GM23248 (cell line): ENCODE measurements around the gene MN1.

Experiments
- EZH2 ChIP-seq: fragments of 200-600 bp; sonication (generic); IDR thresholded peaks from 2 replicates; pipeline ENCODE4 v1.6.1; 2018; ENCODE audit warnings: antibody characterized with exemption, mild to moderate bottlenecking; ENCODE audit not compliant: insufficient read depth, poor library complexity, severe bottlenecking
- EZH2phosphoT487 ChIP-seq: fragments of 200-600 bp; sonication (generic); IDR thresholded peaks from 2 replicates; pipeline ENCODE4 v1.6.1; 2018; ENCODE audit warnings: antibody characterized with exemption, moderate library complexity, mild to moderate bottlenecking, low read depth; ENCODE audit not compliant: insufficient read depth

DNA sequence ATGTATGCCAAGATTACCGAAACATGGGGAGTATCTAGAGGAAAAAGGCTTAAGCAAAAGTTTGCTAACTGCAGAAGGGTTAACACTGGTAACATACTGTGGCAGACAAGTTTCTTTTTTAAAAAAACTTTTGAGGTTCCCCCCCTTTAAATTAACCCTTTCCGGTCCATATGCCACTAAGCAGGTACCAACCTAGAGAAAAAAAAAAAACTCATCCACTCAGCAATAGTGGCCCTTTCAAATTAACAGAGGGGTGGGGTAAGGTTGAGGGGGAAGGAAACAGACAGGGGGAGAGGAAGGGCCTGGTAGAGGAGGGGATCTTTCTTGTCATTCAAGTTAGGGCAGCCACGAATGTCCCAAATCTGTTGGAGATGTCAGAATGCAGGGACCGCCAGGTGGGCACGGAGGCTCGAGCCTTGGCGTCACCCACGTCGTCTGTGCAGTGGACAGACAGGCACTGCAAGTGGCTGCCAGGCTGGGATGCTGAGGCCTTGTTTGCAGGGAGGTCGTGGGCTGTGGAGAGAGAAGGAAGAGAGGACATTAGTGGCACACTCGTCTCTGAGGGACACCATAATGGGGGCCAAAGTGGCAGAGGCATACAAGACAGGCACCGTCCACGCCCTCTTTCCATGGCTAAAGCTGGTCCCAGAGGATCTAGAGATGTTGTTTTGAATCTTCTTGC is 50.8 kb downstream of the MN1 start:
- TF ChIP-seq EZH2phosphoT487 (no peak), EZH2 (no peak)
